T-helper 2 cell (primary cell): ENCODE results near the gene ING2.

ENCODE experiments used
- DNase-seq, 5 experiments: peaks; one replicate each; pipeline versions ENCODE4 v3.0.0 to v3.0.0-alpha.2; 2012 to 2022

The ING2 gene

DNA sequence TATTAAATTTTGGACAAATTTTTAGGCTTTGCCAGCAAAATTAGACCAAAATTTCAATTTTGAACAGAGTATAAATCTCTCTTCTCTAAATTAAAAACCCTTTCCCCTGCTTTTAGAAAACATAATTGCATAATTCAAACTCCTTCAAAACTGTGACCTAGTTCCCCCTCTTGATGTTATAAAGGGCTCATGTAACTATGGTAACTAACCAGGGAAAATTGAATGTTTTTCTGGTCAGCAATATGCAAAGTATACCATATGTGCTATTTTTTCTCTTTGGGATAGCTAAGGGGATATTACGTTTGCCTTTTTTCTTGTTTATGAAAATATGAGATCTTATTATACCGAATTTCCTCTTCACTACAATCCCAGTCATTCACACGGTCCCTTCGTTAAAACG, 5.1 kb upstream of the ING2 start:
- DNase-seq: no peak

DNA sequence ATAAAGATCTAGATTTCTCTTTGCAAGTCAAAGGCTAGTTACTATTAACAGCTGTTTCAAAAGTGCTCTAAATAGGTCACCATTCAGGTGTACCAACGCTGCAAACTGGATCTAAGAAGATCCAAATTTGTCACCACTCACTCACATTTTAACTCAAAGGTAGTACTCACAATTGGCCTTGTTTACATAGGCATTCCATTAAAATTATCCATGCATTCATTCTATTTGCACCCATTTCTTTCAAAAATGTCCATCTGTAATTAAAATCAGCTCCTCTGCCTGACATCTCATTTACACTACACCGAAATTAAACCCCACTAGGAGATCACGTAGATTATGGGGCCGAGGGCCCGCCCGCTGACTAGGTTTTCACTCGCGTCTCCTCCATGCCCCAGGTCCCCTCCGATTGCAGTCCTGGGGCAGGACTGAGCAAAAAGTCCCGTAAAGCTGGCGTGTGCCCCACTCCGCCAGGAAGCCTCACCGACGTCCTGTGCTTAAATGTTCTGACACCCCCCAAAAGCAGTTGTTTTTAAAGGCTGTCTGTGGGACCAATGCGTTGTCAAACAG, 1.3 kb upstream of the ING2 start:
- DNase-seq: peak in 1 of 5 experiments; percentile 67

DNA sequence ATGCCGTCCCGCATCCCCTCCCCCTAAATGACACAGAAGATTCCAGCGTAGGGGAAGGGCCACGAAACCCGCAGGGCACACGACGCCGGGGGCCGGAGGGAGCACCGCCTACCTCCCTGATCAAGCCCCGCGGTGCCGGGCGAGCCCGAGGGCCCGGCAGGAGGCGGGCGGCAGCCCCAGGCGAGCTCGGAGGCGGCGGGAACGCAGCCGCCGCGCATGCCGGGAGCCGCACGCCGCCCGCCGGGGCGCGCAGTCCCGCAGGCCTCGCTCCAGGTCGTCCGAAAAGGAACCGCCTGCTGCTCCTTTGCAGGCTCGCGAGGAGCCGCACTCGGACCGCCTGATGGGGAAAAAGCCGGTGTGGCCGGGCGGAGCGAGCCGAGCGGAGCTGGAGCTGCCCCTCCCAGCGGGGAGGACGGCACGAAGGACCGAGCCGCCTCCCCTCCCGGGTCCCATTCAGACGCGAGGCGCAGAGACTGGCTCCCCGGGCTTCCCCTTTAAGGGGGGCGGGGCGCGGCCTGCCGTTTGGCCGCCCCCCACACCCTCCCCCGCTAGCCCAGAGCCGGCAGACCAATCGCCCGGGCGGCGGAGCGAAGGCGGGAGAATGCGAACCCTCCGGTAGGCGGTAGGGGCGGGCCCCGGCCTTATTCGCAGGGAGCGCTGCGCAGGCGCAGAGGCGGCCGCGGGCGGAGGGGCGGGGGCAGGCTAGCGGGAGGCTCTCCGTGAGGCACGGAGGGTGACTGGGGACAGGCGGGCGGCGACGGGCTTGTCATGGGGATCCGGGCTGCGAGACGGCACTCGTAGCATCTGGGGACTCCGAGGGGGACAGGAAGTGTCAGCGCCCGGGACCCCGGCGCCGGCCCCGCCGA, 561 bp upstream of the ING2 start:
- DNase-seq: peak; percentile 99 to 100 (median 99)

DNA sequence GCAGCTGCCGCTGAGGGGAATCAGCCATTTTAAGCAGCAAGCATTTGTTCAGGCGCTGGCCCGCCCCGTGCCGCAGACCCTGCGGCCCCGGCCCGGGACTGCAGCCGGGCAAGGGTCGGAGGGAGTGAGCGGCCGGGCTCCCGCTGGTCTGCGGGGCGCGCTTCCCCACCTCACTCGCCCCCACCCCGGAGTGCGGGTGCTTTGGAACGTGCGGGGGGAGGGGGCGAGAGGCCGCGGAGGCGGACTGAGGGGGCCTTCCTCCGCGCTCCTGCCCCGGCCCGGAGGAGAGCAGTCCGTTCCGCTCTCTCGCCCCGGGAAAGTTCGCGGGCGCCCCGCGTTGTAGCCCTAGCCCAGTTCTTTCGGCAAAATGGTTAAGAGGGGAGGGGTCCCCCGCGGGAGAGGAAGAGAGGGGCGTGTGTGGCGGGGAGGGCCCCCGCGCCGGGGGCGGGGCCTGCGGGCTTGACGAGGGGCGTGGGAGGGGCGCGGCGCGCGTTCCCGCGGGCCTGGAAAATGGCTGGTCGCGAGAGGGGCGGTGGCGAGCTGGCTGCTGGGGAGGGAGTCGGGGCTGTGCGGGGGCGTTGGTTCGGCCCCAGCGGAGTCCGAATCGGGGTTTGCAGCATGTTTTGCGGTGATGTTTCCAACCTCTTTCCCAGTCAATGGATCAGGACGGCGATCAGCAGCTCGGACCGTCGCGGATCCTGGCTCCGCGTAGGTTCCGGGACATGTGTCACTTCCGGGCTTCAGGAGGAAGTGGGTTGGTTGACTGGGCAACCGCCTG, 942 bp downstream of the ING2 start:
- peak; percentile 74 to 90 (median 81) for DNase-seq

DNA sequence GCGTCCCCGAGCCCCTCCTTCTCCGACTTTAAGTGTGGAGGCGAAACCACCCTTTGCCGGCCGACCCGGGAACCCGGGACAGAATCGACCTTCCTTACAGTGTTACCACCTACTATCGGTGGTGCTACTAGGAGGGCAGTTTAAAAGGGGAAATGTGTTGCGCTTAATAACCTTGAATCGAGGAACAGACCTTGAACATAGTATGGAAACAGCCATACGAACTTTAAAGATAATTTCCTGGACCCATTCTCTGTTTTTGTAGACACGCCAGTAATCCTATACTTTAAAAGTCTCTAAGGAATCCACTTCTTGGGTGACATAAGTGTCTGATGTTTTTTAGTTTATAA, 1.5 kb downstream of the ING2 start:
- no peak for DNase-seq

DNA sequence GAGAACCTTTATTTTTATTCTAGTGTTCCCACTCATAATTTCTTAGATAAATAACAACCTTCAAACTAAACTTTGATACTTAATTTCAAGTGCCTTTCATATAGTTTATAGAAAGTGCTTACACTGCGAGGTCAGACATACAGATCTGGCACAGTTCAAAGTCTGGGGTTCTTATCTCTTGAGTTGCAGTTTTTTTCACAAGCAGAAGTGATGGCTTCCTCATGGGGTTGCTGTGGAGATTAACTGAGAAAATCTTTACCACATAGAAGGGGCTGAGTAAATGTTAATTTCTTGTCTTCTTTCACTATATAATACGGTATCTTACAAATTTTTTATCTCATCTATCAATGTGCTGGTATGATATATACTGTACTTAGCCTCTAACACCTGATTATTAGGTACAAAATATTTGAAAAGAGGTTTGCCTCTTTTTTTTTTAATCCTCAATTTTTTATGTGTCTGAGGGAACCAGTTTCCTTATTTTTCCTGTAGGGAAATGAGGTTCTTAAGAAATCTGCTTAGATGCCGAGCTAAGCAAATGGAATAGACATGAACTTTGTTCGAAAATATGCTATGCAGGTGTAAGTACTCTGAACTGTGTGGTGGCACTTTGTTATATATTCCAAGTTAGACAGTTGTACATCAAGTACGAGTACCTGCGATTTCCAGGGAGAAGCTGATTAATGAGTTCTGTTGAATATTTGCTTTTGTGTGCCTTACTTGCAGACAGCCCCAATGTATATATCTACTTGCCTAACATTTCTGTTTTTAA, 3.3 kb downstream of the ING2 start:
- DNase-seq: peak in 1 of 5 experiments; percentile 53

DNA sequence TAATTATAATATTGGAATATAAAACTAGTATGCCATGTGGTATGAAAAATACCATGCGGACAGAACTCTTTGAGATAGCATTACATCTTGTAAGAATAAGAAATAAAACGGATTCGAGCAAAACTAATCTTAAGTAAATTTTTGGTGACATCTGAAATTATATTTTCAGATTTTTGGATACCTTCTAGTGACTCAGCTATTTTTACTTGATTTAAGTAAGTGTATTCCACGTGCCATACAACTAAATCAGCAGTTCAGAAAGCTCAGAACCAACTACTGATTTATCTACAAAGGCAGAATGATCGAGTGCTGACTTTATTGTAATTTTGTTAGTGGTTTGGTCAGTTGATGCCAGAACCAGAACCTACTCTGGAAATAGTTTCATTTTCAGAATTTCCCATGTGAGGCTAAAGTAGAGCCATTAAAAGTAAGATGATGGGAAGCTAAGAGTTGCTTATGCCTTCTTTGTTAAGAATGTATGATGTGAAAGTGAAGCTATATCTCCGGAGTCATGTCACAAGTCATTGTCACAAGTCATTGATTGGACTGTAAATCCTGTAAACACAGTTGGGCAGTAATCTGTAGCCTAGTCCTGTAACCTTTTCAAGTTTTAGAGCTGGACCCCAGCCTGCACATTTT, 4.0 kb downstream of the ING2 start:
- no peak for DNase-seq

DNA sequence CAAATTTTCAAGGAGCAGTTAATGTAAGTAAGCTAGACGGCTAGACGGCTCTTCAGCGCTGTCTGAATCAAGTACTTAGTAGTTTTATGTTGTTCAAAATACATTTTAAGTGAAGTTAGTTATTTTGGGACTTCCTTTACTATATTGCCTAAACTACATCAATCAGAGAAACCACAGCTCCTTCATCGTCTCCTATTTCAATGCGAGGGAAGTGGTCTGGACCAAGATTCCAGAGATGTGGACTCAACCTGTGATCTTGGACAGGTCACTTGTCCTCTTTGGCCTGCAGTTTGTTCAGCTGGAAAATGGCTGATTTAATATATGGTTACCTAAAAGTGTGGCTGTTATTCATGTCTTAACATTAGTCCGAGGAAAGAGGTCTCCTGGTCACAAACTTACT, 10.6 kb downstream of the ING2 start:
- no peak for DNase-seq

DNA sequence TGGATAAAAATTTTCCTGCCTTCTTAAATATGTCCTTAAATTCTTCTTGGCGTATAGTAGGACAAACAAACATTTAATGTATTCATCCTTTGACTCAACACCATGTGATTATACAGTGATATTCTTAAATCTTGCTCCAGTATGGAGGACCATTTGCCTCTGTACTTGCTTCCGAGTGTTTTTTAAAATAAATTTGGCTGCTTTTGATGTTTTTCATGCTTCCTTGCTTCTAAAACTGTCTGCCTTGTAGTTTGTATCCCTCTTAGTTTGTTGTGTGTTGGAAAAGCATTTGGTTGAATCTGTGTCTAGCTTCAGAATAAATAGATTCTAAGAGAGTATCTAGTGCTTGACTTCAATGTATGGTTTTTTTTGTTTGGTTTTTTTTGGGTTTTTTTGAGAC, 12.3 kb downstream of the ING2 start:
- DNase-seq: no peak

DNA sequence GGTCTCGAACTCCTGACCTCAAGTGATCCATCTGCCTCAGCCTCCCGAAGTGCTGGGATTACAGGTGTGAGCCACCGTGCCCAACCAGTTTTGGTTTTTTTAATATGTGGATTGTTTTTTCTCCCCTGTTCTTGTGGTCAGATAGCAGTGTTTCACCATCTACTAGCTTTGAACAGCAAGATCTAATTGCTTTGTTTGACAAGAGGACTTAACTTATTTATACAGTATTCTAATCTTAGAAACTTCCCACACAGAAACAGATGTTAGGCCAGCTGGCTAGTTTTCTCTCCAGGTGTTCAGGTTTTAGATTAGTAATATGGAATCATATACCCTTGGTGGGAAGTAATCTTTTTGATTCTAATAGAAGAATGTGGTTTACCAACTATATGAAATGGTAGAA, 12.9 kb downstream of the ING2 start:
- DNase-seq: no peak

DNA sequence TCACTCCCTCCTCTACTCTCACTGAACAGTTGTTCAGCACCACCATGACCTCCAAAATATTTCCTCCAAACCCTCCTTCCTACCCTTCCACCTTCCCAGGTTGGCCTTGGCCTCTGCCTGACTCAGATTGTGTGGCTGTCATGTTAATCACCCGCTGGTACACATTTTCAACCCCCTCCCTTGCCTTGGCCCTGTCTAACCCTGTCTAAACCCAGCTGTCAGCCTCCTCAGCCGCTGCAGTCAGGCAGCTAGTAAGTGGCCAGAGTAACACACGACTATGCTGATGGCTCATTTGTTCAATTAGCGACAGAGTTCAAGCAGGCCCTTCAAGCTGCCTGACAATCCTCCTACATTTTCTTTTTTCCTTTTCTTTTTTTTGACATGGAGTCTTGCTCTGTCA, 18.0 kb downstream of the ING2 start:
- DNase-seq: no peak

DNA sequence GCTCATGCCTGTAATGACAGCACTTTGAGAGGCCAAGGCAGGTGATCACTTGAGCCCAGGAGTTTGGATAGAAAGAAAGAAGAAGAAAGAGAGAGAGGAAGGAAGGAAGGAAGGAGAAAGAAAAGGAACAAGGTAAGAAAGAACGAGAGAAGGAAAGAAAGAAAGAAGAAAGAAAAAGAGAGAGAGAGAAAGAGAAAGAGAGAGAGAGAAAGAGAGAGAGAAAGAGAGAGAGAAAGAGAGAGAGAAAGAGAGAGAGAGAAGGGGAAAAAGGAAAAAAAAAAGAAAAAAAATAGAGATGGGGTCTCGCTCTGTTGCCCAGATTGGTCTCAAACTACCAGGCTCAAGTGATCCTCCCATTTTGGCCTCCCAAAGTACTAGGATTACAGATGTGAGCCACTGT, 22.5 kb downstream of the ING2 start:
- no peak for DNase-seq

DNA sequence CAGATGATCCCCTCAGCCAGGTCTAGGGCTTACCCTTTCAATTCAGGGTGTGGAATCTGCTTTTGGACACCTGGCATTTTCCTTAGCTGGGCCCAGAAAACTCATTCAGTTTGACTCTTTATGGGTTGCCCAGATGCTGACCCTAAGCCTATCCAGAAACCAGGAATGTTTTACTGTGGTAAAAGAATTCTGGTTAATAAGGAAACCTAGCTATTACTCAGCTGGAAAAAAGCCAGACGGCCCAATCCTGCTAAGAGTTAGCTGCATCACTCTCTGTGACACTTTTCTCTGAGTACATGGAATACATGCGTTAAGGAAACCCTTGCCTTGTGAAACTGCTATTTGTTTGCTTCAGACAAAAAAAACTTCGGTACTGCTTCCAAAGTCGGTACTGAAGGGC, 28.0 kb downstream of the ING2 start:
- no peak for DNase-seq

DNA sequence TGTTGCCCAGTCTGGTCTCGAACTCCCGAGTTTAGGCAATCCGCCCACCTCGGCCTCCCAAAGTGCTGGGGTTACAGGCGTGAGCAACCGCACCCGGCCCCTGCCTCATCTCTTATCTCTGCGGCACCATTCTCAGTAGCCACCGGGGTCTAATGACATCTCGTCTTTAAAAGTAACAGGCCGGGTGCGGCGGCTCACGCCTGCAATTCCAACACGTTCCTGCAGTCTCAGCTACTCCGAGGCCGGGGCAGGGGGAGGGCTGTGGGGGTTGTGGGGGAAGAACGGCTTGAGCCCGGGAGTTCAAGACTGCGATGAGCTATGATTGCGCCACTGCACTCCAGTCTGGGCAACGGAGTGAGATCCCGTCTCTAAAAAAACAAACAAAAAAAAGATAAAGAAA, 28.8 kb downstream of the ING2 start:
- DNase-seq: no peak

DNA sequence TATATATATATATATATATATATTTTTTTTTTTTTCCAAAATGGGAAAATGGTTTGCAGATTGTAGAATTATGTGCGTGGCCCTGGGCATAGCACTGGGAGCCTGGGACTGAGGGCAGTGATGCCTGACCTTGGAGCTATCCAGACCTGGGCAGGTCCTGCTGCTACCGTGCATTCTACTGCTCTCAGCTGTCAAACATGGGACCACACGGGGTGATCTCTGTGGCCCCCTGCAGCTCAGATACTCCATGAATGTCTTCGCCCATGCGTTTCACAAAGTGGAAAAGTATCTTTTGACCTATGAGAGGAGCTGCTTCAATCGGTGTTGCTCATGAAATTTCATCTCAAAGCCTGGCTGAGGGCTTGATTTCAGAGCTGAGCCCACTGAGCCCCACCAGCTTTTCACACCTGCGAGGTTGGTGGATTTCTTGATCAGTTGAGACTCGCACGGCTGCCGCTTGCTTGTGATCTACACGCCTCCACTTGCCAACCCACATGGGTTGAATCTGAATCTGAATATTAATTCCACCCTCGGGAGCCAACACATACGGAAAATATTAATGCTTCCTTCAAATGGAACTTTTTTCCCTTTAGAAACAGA, 35.7 kb downstream of the ING2 start:
- DNase-seq: no peak

DNA sequence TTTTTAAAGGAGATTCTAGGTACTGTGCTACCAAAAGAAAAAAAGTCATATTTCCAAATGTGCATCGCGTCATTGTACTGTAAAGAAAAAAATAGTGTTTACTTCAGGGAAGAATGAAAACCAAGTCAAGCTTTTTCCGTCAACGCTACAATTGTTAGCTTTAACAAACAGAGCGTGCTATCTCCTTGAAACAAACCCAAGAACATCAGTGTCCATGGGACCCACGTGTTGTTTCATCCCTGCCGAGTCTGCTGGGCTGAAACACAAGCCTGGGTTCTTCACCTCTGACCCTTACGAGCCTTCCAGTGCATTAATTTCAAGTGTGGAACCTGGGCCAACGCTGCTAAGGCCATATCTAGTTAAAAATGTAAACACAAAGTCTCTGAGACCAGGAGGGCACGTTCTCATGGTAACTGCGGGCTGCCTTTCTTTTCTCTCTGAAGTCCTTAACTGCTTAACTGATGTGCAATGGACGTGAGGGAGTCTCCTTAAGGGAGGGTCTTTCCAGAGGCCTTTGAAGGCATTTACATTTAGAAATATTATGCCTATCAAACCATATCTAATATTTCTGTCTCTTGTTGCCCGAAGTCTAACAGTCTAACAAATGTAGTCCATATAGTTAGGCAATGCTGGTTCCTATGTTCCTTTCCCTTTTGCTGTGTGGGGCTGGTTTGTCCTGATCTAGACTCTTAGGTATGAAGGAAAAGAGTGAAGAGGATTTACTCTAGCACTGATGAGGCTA, 36.3 kb downstream of the ING2 start:
- DNase-seq: no peak

DNA sequence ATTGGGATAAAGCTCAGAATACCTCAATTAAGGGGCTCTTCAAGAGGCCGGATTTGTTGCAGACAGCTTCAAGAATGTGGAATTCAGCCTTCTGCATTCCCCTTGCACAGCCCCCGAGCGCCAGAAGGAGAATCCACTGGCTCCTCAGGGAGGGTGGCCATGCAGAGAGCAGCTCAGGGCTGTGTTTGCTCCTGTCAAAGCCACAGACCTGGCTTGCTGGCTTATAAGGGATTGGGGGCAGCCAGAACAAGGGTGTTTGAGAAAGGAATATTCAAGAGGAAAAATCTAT, 36.8 kb downstream of the ING2 start:
- no peak for DNase-seq

DNA sequence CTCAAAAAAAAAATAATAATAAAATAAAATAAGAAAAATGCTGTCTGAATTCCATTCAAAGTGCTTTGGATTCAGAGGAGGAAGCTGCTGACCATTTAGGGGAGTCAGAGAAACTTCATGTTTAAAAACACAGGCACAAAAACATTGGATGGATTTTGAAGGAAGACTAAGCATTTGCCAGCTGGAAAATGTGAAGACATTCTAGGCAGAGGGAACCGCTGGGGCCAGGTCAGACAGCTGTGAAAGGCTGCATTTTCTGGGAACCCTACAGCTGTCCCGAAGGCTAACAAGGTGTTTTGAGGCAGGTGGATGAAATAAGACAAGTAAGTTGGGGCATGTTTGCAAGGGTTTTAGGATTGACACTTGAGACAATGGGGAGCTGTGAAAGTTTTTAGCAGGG, 38.6 kb downstream of the ING2 start:
- DNase-seq: no peak

DNA sequence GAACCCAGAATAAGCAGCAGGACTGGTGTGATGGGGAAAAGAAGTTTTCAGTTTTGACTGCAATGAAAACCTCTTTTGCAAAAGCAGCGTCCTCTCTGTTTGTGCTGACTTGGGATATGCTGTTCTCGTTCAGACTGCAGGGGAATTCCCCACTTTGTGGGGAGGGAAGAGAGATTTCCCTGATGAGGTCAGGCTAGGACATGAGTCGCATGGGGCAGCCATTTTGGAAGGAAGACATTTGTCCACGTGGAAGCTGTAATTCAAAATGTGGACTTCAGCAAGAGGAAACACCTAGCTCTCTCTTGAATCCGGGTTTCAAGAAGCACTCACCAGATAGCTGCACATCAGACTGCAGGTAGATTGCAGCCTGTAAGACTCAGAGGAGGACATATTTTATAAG, 39.3 kb downstream of the ING2 start:
- DNase-seq: no peak

DNA sequence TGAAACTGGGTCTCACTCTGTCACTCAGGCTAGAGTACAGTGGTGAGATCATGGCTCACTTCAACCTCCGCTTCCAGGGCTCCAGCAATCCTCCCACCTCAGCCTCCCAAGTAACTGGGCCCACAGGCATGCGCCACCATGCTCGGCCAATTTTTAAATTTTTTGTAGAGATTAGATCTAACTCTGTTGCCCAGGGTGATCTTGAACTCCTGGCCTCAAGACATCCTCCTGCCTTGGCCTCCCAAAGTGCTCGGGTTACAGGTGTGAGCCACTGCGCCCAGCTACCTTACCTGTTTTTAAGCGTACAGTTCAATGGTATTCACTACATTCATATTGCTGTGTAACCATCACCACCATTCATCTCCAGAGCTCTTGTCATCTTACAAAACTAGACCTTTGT, 41.5 kb downstream of the ING2 start:
- no peak for DNase-seq

DNA sequence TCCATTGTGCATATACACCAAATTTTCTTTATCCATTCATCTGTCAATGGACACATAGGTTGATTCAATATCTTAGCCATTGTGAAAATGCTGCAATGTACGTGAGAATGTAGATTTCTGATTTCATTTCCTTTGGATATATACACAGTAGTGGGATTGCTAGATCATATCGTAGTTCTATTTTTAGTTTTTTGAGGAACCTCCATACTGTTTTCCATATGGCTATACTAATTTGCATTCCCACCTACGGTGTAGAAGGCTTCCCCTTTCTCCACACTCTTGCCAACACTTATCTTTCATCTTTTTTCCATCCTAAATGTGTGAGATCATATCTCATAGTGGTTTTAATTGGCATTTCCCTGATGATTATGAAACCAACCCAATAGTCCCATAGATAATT, 43.4 kb downstream of the ING2 start:
- DNase-seq: no peak
